CD4-positive, alpha-beta T cell treated with Interleukin-4 for 1 hour (primary cell): Measurements from ENCODE around the gene CACNG3.
"Not testable (repeated sequence)": the region's sequence is repeated elsewhere in the genome, so short reads cannot be mapped to it uniquely, and the experiment has no call there.

Experiments
- DNase-seq, 2 donors: peaks; one replicate each; pipeline ENCODE4 v3.0.0-alpha.2; 2020 to 2022

Gene CACNG3

DNA sequence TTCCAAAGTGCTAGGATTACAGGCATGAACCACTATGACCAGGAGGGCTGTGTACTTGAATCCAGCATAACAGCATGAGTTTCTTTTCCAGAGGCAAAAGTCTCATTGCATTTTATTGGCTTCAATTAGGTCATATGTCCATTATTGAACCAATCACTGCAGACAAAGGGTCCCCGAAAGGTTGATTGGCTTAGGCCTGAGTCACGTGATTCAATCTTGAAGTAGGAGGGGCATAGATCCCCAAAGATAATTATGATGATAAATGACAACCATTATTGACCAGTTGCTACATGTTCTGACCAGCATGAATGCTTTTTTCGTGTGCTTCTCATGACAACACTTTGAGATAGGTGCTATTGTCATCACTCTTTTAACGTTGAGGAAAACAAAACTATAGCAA, 25.3 kb downstream of the CACNG3 start:
- no peak for DNase-seq

DNA sequence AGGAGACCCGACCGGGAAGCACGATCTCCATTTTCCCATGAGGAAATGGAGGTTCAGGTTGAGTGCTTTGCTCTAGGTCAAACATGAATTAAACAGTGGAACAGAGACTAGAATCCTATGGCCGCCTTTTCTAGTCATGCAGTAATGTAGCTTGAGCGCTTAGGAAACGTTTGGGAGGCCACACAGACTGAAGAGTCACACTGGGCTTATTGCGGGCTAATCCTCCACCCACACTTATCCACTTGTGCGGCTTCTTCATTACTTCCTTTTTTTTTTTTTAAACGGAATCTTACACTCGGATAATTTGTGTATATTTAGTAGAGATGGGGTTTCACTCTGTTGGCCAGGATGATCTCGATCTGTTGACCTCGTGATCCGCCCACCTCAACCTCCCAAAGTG, 26.0 kb downstream of the CACNG3 start:
- DNase-seq, result no peak

DNA sequence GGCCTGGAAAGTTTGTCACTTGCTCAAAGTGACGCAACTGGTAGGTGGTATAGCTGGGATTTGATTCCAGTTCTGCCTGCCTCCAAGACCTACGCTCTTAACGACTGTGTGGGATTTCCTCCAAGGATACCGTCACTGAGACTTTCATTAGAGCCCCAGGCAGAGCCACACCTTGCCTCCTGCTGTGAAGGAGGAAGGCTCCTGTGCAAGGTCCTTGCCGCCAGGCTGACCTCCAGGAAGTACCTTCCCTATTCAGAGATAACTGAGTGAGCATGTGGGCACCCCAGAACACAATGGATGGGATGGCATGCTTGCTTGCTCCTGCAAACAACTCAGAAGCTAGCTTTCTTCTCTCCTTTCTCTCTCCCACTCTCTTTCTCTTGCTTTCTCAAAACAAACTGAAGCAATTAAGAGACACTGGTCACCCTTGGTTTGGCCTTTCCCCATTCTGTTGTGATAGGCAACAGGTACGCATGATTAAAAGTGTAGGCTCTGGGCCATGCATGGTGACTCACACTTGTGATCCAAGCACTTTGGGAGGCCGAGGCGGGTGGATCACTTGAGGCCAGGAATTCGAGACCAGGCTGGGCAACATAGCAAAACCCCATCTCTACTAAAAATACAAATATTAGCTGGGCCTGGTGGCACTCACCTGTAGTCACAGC, 30.7 kb downstream of the CACNG3 start:
- DNase-seq, result no peak

DNA sequence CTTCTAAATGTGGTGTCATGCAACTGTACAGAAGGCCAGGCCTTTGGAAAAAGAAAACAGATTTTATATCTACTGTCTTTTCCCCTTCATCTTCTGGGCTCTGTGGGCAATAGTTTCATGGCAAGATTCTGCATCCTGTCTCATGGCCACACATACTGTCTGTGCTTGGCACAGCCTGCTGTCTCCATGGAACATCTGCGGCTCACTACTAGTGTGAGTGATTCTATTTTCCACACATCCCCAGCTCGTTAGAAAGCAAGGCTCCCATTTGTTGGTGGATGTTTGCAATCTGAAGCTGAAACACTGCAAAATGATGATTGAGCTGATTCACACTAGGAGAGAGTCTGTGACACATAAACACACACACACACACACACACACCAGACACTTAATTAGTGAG, 32.4 kb downstream of the CACNG3 start:
- no peak for DNase-seq

DNA sequence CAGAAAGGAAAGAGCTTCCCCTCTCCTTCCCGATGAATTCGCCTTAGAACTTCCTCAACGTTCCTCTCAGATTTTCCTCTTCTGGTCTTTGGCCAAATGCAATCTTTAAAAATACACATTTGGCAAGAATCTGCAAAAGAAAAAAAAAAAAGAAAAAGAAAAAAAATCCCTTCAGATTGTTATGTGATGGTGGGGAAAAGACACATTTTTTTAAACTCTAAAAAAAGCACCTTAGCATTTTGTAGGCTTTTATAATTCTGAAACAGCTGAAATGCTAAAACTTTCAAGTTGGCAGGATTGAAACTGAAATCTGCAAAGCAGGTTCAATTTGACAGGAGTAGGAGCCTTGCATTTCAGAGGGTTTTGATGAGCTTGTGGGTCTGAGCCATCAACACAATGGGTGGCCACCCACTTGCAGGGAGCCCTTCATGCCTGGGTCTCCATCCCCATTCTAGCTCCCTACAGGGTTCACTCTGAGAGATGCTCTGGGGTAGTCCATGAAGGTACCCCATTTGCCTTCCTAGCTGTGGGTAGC, 33.1 kb downstream of the CACNG3 start:
- DNase-seq, result no peak

DNA sequence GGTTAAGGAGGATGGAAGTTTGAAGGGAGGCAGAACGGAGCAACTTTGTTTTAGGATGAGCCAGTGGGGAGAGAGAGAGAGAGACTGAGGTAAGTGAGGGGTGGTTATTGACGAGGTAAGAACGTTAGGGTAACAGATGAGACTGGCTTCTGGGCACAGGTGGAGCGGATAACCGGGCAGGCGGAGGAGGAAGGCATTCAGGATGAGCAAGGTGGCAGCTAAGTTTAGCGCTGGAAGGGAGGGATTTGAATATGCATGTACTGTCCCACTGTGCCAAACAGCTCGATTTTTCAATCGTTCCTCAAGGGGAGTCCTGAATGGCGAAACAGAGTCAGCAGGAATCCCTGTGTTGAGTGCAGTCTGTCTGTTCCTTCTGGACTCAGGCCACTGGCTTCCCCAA, 35.8 kb downstream of the CACNG3 start:
- DNase-seq, result no peak

DNA sequence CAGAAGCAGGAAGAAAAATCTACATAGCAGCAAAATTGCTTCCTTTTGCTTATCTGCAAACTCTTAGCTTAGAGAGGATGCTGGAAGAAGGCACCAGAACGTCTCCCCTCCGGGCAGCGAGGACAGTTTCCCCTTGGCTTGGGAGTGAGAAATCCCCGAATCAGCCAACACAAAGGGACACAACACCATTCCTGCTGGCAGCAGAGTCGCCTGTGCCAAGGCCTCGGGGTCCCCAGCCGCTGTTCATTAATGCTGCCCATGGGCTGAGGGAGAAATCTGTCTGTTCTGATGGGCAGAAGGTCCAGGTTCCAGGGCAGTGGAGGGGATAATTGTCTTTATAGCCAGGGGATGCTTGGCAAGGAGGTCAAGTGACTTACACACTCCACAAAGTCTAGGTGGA, 38.0 kb downstream of the CACNG3 start:
- no peak for DNase-seq

DNA sequence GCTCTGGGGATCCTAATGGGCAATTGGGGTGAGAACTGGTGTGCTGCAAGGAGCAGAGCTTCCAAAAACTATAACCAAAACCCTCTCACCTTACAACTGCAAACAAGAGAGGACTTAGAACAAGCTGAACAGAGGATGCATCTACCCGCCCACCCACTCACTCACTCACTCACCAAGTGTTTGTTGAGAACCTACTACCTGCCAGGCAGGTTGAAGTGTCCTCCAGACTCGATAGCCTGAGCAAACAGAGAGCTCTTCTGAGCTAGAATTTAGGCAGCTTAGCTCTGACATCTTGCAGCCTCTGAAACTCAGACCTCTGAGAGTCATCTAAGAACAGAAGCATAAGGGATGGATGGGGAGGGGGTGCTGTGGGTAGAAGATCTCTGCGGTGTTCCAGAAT, 41.2 kb downstream of the CACNG3 start:
- no peak for DNase-seq

DNA sequence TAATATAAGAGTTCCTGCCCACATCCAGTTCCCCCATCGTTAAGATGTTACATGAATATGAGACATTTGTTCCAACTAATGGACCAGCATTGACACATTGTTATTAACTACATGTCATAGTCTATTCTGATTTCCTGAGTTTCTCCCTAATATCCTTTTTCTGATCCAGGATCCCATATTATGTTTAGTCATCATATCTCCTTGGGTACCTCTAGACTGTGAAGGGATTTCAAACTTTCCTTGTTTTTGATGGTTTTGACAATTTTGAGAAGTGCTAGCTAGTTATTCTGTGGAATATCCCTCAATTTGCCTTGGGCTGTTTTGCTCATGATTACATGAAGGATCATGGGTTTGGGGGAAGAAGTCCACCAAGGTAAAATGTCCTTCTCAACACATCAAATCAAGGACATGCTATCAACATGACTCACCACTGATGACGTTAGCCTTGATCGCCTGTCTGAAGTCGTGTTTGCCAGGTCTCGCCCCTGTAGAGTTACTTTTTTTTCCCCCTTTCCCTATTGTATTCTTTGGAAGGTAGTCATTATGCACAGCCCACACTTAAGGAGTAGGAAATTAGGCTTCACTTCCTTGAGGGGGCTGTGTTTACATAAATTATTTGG, 42.5 kb downstream of the CACNG3 start:
- DNase-seq, result no peak

DNA sequence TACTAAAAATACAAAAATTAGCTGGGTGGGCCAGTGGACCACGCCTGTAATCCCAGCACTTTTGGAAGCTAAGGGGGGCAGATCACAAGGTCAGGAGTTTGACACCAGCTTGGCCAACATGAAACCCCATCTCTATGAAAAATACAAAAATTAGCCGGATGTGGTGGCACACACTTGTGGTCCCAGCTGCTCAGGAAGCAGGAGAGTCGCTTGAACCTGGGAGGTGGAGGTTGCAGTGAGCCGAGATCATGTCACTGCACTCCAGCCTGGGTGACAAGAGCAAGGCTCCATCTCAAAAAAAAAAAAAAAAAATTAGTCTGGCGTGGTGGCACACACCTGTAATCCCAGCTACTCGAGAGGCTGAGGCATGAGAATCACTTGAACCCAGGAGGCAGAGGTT, 44.6 kb downstream of the CACNG3 start:
- DNase-seq, result not testable (repeated sequence)

DNA sequence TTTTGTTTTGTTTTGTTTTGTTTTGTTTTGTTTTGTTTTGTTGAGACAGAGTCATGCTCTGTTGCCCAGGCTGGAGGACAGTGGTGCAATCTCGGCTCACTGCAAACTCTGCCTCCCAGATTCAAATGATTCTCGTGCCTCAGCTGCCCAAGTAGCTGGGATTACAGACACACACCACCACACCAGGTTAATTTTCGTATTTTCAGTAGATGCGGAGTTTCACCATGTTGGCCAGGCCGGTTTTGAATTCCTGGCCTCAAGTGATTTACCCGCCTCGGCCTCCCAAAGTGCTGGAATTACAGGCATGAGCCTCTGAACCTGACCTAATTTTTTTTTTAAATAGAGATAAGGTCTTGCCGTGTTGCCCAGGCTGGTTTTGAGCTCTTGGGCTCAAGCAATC, 46.5 kb downstream of the CACNG3 start:
- DNase-seq, result no peak

DNA sequence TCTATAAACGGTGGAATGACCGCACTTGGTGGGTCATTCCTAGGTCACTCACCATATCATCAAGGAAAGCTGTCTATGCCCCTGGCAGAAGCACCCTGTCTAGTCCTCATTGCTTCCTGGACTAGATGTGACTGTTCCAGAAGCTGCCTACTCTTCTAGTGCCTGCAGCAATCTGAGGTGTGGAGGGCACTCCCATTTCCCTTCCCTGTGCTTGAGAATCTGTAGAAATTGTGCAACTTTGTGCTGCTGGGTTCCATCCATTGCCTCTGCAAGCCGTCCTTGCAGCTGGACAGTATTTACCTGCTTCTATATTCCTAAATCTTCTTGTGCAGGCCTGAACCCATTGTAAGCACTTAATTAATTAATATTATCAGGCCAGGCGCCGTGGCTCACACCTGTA, 52.1 kb downstream of the CACNG3 start:
- no peak for DNase-seq

DNA sequence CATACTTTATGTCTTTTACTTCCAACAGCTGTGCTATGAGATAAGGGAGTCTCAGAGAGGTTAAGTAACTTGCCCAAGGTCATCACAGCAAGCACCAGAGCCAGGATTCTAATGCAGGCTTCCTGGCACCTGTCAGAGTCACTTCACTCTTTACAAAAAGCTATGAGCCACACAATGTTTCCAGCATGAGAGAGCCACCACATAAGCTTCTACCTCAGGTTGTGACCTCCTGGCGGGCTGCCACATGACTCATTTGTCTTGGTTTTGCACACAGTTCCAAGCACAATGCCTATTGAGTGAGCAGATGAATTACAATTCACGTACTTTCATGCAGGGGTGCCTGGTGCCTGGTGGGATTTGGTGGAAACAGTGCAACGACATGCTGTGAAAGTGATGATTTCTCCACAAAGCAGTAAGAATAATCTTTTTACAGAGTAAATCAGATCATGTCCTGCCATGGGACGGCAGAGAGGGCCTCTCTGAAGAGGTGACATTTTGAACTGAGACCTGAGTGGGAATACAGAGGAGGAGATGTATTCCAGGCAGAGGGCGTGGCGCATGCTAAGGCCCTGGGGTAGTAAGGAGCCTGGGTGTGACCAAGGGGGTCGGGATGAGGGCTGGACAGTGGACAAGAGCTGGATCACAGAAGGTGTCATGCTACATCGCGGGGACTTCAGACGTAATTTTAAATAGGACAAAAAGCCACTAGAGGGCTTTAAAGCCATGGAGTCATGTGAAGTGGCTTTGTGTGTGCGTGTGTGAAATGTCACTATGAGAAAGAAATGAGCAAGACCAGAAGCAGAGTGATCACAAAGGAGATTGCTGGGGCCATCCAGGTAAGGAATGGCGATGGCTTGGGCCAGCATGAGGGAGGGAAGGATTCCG, 53.4 kb downstream of the CACNG3 start:
- no peak for DNase-seq

DNA sequence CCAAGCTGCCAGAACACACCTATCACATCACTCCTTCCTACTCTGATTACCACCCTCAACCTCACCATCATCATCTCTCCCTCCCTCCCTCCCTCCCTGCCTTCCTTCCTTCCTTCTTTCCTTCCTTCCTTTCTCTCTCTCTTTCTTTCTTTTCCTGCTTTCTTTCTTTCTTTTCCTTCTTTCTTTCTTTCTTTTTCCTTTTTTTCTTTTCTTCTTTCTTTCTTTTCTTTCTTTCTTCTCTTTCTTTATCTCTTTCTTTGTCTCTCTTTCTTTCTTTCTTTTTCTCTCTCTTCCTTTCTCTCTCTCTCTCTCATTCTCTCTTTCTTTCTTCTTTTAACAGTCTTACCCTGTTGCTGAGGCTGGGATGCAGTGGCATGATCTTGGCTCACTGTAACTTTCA, 59.2 kb downstream of the CACNG3 start:
- DNase-seq, result no peak

DNA sequence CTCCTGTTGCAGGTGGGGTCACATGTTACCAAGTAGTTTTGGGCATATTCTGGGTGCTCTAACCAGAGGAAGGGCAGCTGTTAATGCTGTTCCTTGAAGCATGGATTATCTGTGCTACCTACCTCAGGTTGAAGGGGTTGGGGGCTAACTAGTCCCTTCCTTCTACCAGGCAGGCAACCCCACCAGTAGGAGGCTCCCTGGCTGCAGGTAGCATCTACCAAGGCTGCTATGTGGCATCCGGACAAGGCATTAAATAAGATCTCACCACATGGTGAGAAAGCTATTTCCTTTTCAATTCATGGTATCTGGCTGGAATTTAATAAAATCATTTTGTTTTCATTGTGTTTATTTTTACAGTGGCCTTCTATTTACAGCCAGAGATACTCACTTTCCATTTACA, 62.5 kb downstream of the CACNG3 start:
- DNase-seq, result no peak

DNA sequence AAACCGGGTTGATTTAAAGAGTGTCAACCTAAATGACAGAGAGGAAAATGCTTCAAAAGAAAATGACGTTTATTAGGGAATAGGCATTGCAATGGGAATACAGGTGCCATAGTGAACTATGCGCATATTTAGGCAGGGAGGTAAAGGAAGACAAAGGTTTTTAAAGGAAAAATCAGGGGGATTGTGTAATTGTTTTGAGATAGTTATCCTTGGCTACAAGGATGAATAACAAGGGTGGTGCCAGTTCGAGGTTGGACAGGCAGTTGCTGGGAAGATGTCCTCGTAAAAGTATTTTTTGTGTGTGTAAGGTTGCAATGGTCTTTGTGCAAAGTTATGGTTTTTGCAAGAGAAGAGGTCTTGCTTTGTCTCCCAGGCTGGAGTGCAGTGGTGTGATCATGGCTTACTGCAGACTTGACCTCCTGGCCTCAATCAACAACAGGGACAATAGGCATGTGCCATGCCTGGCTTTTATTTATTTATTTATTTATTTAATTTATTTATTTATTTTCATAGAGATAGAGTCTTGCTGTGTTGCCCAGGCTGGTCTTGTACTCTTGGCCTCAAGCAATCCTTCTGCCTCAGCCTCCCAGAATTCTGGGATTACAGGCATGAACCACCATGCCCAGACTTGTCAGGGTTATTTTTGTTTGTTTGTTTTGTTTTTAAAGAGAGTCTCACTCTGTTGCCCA, 63.1 kb downstream of the CACNG3 start:
- DNase-seq, result no peak

DNA sequence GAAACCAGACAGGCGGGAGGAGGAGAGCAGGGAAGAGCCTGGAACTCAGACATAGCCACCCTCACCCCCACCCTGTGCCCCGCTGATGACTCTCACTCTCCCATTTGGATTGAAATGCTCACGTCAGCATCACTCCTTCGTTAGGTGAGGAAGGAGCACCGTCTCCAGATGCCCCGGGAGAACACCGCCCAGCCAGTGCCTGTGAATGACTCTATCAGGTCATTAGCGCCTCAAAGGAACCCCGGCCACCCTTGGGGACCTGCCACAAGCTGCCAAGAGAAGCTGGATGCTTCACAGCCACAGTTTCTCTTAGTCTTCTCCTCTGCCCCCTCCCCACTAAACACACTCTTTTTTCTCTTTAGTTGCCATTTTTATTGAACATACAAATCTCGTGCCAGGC, 66.0 kb downstream of the CACNG3 start:
- no peak for DNase-seq

DNA sequence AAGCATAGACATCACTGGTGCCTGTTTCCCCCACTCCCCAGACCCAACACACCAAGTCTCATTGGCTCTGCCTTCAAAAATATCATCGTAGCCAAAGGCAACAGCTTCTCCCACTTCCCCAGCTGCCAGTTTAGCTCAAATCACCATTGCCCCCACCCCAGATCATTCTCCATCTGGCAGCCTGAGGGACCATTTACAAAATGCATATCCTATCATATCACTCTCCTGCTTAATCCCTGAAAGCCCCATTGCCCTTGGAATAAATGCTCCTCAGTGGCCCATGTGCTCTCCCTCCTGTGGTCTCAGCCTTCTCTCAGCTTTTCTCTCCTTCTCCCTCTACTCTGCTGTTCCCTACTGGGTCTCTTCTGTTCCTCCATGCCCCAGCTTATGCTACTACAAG, 68.3 kb downstream of the CACNG3 start:
- no peak for DNase-seq

DNA sequence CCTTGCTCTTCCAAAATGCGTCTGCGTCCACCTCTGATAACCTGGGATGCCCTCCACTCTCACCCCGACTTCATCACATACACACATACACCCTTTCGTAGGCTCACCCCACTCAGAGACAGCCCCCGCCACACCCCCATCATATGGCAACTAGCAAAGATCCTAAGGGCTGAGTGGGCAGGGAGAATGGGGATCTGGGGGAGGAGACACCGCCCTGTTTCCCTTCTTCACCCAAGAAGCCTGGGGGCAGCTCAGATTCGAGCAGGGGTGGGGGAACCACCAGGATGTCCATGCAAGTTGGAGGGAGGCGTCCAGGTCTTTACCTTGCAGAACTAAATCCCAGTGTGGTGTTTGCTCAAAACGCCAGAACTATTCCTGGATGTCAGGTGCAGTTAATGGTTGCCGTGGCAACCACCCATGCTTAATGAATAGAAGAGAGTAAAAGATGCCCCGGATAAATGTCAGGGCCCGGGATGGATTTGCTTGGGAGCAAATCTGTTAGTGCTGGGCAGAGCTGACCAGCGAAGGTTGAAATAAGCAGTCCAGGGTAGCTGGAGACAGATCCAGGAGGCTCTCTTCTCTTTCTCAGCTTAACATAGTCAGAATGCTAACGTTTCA, 72.8 kb downstream of the CACNG3 start:
- DNase-seq, result no peak

DNA sequence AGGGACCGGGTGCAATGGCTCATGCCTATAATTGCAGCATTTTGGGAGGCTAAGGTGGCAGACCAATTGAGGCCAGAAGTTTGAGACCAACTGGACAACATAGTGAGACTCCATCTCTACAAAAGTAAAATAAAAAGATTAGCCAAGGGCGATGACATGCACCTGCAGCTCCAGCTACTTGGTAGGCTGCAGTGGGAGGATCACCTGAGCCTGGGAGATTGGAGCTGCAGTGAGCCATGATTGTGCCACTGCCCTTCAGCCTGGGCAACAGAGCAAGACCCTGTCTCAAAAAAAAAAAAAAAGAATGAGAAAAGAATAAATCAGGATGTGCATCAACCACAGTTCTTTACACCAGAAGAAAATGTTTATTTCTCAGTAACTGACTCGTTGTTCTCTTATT, 76.0 kb downstream of the CACNG3 start:
- DNase-seq, result no peak

DNA sequence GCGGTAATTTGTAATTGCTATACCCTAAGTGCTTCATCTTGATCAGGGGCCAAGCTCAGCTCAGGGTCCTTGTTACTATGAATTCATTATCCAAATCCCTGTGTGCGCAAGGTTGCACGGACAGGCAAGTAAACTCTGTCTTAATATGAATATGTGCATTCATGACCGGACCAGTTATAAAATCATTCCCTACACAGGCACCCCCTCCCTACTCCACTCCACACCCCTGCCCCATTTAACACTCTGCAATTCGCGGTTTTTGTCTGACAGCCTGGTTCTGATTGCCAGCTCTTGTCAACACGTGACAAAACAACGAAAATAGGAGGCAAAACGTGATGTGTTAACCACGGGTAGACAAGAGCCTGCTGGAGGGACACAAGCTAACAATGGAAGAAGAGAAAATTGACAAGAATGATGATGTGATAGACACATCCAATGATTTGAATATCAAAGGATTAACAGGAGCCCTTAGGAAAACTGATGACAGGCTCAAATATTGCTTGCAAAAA, 76.5 kb downstream of the CACNG3 start:
- DNase-seq, result no peak

DNA sequence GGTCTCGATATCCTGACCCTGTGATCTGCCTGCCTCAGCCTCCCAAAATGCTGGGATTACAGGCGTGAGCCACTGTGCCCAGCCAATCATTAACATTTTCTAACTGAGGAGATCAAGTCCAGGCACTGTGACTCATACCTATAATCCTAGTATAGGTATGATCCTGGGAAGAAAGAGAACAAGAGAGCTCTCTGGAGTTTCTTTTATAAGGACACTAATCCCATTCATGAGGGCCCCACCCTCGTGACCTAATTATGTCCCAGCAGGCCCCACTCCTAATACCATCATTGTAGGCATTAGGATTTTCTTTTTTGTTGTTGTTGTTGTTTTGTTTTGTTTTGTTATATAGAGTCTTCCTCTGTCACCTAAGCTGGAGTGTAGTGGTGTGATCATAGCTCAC, 80.4 kb downstream of the CACNG3 start:
- DNase-seq, result no peak

DNA sequence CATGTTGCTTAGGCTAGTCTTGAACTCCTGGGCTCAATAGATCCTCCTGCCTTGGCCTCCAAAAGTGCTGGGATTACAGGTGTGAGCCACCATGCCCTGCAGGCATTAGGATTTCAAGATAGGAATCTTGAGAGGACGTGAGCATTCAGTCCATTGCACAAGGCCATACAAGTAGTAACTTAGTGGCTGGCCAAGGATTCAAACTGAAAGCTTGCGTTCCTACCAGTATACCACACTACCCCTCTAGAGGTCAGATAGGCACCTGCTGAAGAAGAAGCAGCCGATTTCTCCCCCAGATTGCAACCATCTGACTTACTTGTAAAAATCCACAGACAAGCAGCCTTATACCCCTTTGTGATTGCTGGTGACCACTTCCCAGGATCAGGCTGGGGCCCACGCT, 80.9 kb downstream of the CACNG3 start:
- no peak for DNase-seq
